HCT116 (cell line): ENCODE data around the gene CUBN. TPM values are rescaled to one million over a fixed set of nuclear protein-coding genes. Genes with fewer than 3 reads are reported as not detected.

Experiments
- ATAC-seq: fragments of 200-7000 bp; cut with Tn5 transposase; 2 replicates; pipeline ENCODE4 v1.9.1; 2020; ENCODE audit warnings: mild to moderate bottlenecking, moderate library complexity
- BruUV-seq: library from RNA; stranded (reverse); fragments of 400-500 nt; replicated peaks from 2 replicates; lab custom pipeline; 2021; lab: Mats Ljungman, UMichigan
- CTCF ChIA-PET: fragments of 300-600 bp; sonication (Branson Sonifier 250); formaldehyde crosslinking; loops from one replicate; lab custom pipeline; 2021; ENCODE audit warnings: antibody characterized with exemption; lab: Charles Lee
- POLR2A ChIA-PET: fragments of 300-600, 350-600 bp; sonication (Branson Sonifier 250); formaldehyde crosslinking; loops from one replicate; lab custom pipeline; 2021; ENCODE audit warnings: antibody characterized with exemption; lab: Charles Lee
- RAD21 ChIA-PET, 2 experiments: fragments of 300-600 bp; sonication (Branson Sonifier 250); formaldehyde crosslinking; loops; one replicate each; lab custom pipeline; 2023; ENCODE audit warnings: low total read pairs in 2 of 2; ENCODE audit not compliant: uncharacterized antibody in 2 of 2, unreplicated experiment in 2 of 2, low non-redundant PET in 1 of 2; lab: Charles Lee
- DNase-seq: peaks from one replicate; pipeline ENCODE4 v3.0.0-alpha.2; 2010; ENCODE audit warnings: low read depth, low spot score
- H2AFZ ChIP-seq: fragments of 200-600 bp; shearing (Covaris generic), sonication (generic); 2 replicates; pipeline ENCODE4 v1.6.1; 2017; ENCODE audit warnings: low read depth, mixed run types, mixed read lengths, antibody characterized with exemption, low read length; ENCODE audit not compliant: poor library complexity, severe bottlenecking
- H3K27ac ChIP-seq: 2 replicates; pipeline ENCODE4 v1.5.1; 2012; ENCODE audit warnings: low read depth, low read length
- H3K27me3 ChIP-seq: fragments of 200-600 bp; sonication (generic); 2 replicates; pipeline ENCODE4 v1.6.1; 2016; ENCODE audit warnings: mixed run types, low read length, mixed read lengths; ENCODE audit not compliant: insufficient read depth
- H3K36me3 ChIP-seq, 2 experiments: fragments of 200-500 bp in 1 of 2; fragments of 200-600 bp in 1 of 2; sonication (Bioruptor generic) in 1 of 2; sonication (generic) in 1 of 2; 2 replicates each; pipeline versions ENCODE4 v1.5.1 to v1.6.1; 2014 to 2016; ENCODE audit warnings: low read length in 2 of 2, inconsistent platforms in 1 of 2, mixed read lengths in 1 of 2, mixed run types in 1 of 2; ENCODE audit not compliant: insufficient read depth in 2 of 2, control insufficient read depth in 1 of 2
- H3K4me1 ChIP-seq, 2 experiments: fragments of 200-600 bp in 1 of 2; sonication (generic) in 1 of 2; 2 replicates each; pipeline versions ENCODE4 v1.5.1 to v1.6.1; 2012 to 2017; ENCODE audit warnings: low read length in 2 of 2, inconsistent platforms in 1 of 2, mild to moderate bottlenecking in 1 of 2, mixed read lengths in 1 of 2, mixed run types in 1 of 2, moderate library complexity in 1 of 2; ENCODE audit not compliant: insufficient read depth in 2 of 2, control insufficient read depth in 1 of 2
- H3K4me2 ChIP-seq: fragments of 200-600 bp; sonication (generic); 2 replicates; pipeline ENCODE4 v1.6.1; 2017; ENCODE audit warnings: mixed run types, low read length, mixed read lengths
- H3K4me3 ChIP-seq, 2 experiments: fragments of 200-600 bp in 1 of 2; sonication (generic) in 1 of 2; replicated peaks in 1 of 2; 2 replicates each; pipeline ENCODE4 v1.5.1; 2011 to 2016; ENCODE audit warnings: low read length in 2 of 2, control low read depth in 1 of 2, low read depth in 1 of 2, mild to moderate bottlenecking in 1 of 2, mixed read lengths in 1 of 2, mixed run types in 1 of 2
- H3K79me2 ChIP-seq: fragments of 200-600 bp; sonication (generic); 2 replicates; pipeline ENCODE4 v1.6.1; 2017; ENCODE audit warnings: mild to moderate bottlenecking, mixed run types, low read length, moderate library complexity, mixed read lengths; ENCODE audit not compliant: insufficient read depth
- H3K9ac ChIP-seq: fragments of 200-600 bp; sonication (generic); 2 replicates; pipeline ENCODE4 v1.6.1; 2016; ENCODE audit warnings: low read length, mixed read lengths
- H3K9me2 ChIP-seq: fragments of 200-600 bp; sonication (generic), shearing (Covaris generic); 2 replicates; pipeline ENCODE4 v1.6.1; 2017; ENCODE audit warnings: mixed run types, mild to moderate bottlenecking, moderate library complexity; ENCODE audit not compliant: insufficient read depth
- H3K9me3 ChIP-seq, 2 experiments: fragments of 200-500 bp in 1 of 2; fragments of 200-600 bp in 1 of 2; sonication (Bioruptor generic) in 1 of 2; sonication (generic) in 1 of 2; 2 replicates each; pipeline ENCODE4 v1.6.1; 2014 to 2017; ENCODE audit warnings: low read length in 2 of 2, mixed read lengths in 2 of 2, inconsistent platforms in 1 of 2, low read depth in 1 of 2, mild to moderate bottlenecking in 1 of 2, mixed run types in 1 of 2, moderate library complexity in 1 of 2; ENCODE audit not compliant: control insufficient read depth in 1 of 2, insufficient read depth in 1 of 2
- H4K20me1 ChIP-seq: fragments of 200-600 bp; sonication (generic), shearing (Covaris generic); 2 replicates; pipeline ENCODE4 v1.6.1; 2017; ENCODE audit warnings: mixed run types, mild to moderate bottlenecking, moderate library complexity; ENCODE audit not compliant: insufficient read depth
- CBX3 ChIP-seq: IDR thresholded peaks from 2 replicates; pipeline ENCODE4 v1.6.1; 2012; ENCODE audit warnings: low read depth
- CEBPB ChIP-seq: IDR thresholded peaks from 2 replicates; pipeline ENCODE4 v1.6.1; 2012; ENCODE audit warnings: low read depth
- EGR1 ChIP-seq: IDR thresholded peaks from 2 replicates; pipeline ENCODE4 v1.6.1; 2012; ENCODE audit warnings: low read depth
- ELF1 ChIP-seq: IDR thresholded peaks from 2 replicates; pipeline ENCODE4 v1.6.1; 2012; ENCODE audit warnings: low read depth, borderline replicate concordance
- EZH2 ChIP-seq: fragments of 200-600 bp; sonication (generic); IDR thresholded peaks from 2 replicates; pipeline ENCODE4 v1.6.1; 2017; ENCODE audit warnings: antibody characterized with exemption, mixed run types
- EZH2phosphoT487 ChIP-seq: fragments of 200-600 bp; IDR thresholded peaks from 2 replicates; pipeline ENCODE4 v1.6.1; 2018; ENCODE audit warnings: antibody characterized with exemption, borderline replicate concordance
- JUND ChIP-seq: IDR thresholded peaks from 2 replicates; pipeline ENCODE4 v1.6.1; 2012
- MAX ChIP-seq: IDR thresholded peaks from 2 replicates; pipeline ENCODE4 v1.6.1; 2012
- POLR2AphosphoS5 ChIP-seq: IDR thresholded peaks from 2 replicates; pipeline ENCODE4 v1.6.1; 2011; ENCODE audit warnings: mild to moderate bottlenecking, low read depth, low read length, moderate library complexity
- RAD21 ChIP-seq: IDR thresholded peaks from 2 replicates; pipeline ENCODE4 v1.6.1; 2012; ENCODE audit warnings: low read depth, mild to moderate bottlenecking
- REST ChIP-seq: IDR thresholded peaks from 2 replicates; pipeline ENCODE4 v1.6.1; 2012; ENCODE audit warnings: low read depth
- SIN3A ChIP-seq: IDR thresholded peaks from 2 replicates; pipeline ENCODE4 v1.6.1; 2012; ENCODE audit warnings: low read depth
- SRF ChIP-seq: IDR thresholded peaks from 2 replicates; pipeline ENCODE4 v1.6.1; 2012; ENCODE audit warnings: low read depth
- TCF7L2 ChIP-seq: IDR thresholded peaks from 2 replicates; pipeline ENCODE4 v1.7.0; 2011; ENCODE audit warnings: borderline replicate concordance, inconsistent platforms; ENCODE audit not compliant: insufficient read depth, insufficient read length; ENCODE audit errors: extremely low read depth
- ZFX ChIP-seq: fragments of 450-650 bp; IDR thresholded peaks from 2 replicates; pipeline ENCODE4 v1.6.1; 2017
- ZNF274 ChIP-seq: fragments of 200-500 bp; sonication (Bioruptor generic); IDR thresholded peaks from 2 replicates; pipeline ENCODE4 v1.6.1; 2014; ENCODE audit warnings: mild to moderate bottlenecking, low read depth, low read length, inconsistent platforms
- intact Hi-C: fragments of 100-400 bp; cut with micrococcal nuclease; formaldehyde crosslinking; loops from 2 replicates; pipeline ENCODE4 v1.10.0; 2022
- total RNA-seq: library from RNA; stranded (reverse); gene quantifications from one replicate; pipeline ENCODE4 v1.2.1, GENCODE V29; 2021; ENCODE audit not compliant: unreplicated experiment
- TF ChIP-seq, protein P1 (sequence below): IDR thresholded peaks from 2 replicates; pipeline ENCODE4 v1.6.1; 2012
- TF ChIP-seq, protein P2 (sequence below), 3 experiments: fragments of 200-600 bp in 1 of 3; sonication (generic) in 1 of 3; IDR thresholded peaks in 2 of 3; conservative IDR thresholded peaks in 1 of 3; 2 replicates each; pipeline ENCODE4 v1.5.1; 2012 to 2017; ENCODE audit warnings: low read depth in 2 of 3, low read length in 2 of 3, antibody characterized with exemption in 1 of 3, borderline replicate concordance in 1 of 3, control low read depth in 1 of 3, mild to moderate bottlenecking in 1 of 3, mixed read lengths in 1 of 3, mixed run types in 1 of 3, moderate library complexity in 1 of 3; ENCODE audit not compliant: insufficient read depth in 1 of 3
- TF ChIP-seq, protein P3 (sequence below): IDR thresholded peaks from 2 replicates; pipeline ENCODE4 v1.6.1; 2011; ENCODE audit warnings: mild to moderate bottlenecking, low read length, moderate library complexity; ENCODE audit not compliant: insufficient replicate concordance; ENCODE audit errors: extremely low read depth

Gene CUBN
- total RNA-seq, 1 experiment from 2014 or later = 1.2 TPM

- Histone ChIP-seq H3K36me3 (no peaks in the 10 kb centered on the region), H3K9me3 (no peaks in the 10 kb centered on the region), H3K27ac (no peak overlapping the region), H3K79me2 (no peaks in the 10 kb centered on the region), H3K9me2 (no peaks in the 10 kb centered on the region)
- POLR2A ChIA-PET = interaction anchor here (1.2 kb wide), 1 partner anchor 23 kb away, joined by 3 read pairs; no protein-coding TSS in a partner anchor
- no peak for ATAC-seq
- TF ChIP-seq RAD21 (no peak), SIN3A (no peak), CEBPB (no peak), REST (no peak), TCF7L2 (no peak), POLR2AphosphoS5 (no peak), CBX3 (no peak), SRF (no peak), ELF1 (no peak), MAX (no peak), ZNF274 (no peak), ZFX (no peak), EZH2 (no peak), EZH2phosphoT487 (no peak), EGR1 (no peak), JUND (no peak)
- TF ChIP-seq, protein P1, sequence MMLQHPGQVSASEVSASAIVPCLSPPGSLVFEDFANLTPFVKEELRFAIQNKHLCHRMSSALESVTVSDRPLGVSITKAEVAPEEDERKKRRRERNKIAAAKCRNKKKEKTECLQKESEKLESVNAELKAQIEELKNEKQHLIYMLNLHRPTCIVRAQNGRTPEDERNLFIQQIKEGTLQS = no peak
- TF ChIP-seq, protein P2, sequence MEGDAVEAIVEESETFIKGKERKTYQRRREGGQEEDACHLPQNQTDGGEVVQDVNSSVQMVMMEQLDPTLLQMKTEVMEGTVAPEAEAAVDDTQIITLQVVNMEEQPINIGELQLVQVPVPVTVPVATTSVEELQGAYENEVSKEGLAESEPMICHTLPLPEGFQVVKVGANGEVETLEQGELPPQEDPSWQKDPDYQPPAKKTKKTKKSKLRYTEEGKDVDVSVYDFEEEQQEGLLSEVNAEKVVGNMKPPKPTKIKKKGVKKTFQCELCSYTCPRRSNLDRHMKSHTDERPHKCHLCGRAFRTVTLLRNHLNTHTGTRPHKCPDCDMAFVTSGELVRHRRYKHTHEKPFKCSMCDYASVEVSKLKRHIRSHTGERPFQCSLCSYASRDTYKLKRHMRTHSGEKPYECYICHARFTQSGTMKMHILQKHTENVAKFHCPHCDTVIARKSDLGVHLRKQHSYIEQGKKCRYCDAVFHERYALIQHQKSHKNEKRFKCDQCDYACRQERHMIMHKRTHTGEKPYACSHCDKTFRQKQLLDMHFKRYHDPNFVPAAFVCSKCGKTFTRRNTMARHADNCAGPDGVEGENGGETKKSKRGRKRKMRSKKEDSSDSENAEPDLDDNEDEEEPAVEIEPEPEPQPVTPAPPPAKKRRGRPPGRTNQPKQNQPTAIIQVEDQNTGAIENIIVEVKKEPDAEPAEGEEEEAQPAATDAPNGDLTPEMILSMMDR (IDR thresholded peaks at IDR 0.05 in 2 of 3, conservative IDR thresholded peaks at IDR 0.05 in 1 of 3; ENCODE audit: borderline replicate concordance in 1 of 3, insufficient read depth in 1 of 3, low read depth in 2 of 3, low read length in 2 of 3) = no peak
- TF ChIP-seq, protein P3, sequence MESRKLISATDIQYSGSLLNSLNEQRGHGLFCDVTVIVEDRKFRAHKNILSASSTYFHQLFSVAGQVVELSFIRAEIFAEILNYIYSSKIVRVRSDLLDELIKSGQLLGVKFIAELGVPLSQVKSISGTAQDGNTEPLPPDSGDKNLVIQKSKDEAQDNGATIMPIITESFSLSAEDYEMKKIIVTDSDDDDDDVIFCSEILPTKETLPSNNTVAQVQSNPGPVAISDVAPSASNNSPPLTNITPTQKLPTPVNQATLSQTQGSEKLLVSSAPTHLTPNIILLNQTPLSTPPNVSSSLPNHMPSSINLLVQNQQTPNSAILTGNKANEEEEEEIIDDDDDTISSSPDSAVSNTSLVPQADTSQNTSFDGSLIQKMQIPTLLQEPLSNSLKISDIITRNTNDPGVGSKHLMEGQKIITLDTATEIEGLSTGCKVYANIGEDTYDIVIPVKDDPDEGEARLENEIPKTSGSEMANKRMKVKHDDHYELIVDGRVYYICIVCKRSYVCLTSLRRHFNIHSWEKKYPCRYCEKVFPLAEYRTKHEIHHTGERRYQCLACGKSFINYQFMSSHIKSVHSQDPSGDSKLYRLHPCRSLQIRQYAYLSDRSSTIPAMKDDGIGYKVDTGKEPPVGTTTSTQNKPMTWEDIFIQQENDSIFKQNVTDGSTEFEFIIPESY = no peak
- TF ChIP-seq, all 23 proteins: peak for 0
- BruUV-seq = no TSS peak
- no peak overlapping the region for H3K4me3 ChIP-seq
- intact Hi-C loops = no loop called here
- no peak overlapping the region for H3K4me2 ChIP-seq
- ChIA-PET CTCF (no interaction called here), RAD21 (no interaction called here)
- H3K9ac ChIP-seq = no peak overlapping the region
- no peak overlapping the region for H2AFZ ChIP-seq
- H3K27me3 ChIP-seq = no peaks in the 10 kb centered on the region
- no peaks in the 10 kb centered on the region for H3K4me1 ChIP-seq
- DNase-seq = no peak
- H4K20me1 ChIP-seq = no peaks in the 10 kb centered on the region
Measured at GRCh38 chr10:16944986-16945385, 184.6 kb downstream of the CUBN start.
